Measurements from ENCODE around the gene ATP1A1. TPM values are rescaled to one million over a fixed set of nuclear protein-coding genes. Genes with fewer than 3 reads are reported as not detected.

The ATP1A1 gene
- total and polyA plus RNA-seq, 2 donors (not counting 3 experiments of a cell fraction or from before 2014, with no cell fraction given): 263 to 325 TPM

DNA sequence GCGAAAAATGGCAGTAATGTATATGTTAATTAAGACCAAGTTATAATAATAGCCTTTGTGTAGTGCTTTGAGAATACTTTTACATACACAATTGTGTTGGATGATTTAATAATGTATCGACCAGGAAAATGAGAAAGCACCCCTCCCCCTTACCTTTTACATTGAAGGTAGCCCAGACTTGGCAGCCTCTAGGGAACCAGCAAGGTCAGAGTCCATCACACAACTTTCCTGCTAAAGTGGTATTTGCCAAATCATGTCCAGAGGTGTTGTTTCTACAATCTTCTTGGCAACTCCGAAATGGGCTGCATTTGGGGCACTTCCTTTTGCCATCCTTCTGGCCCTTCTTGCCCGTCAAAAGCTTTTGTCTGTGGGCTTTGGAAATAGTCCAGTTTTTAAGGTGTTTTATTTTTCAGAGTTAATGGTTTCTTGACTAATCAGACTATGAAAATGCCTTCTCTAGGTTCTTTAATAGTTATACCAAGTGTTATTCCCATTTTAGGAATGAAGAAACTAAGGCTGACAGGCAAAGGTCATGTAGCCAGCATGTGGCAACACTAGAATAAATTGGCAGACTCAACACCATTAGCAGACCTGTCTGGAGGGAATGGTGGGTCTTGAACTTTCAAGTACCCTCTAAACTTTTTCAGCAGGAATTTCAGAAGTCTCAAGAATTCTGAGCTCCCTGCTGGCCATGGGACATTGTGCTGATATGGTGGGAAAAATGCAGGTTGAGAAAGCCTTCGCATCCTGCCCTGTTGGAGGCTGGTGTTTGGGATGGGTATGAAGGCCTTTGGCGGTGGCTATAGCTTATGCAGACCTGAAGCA, 6.8 kb downstream of the ATP1A1 start:
- intact Hi-C loops (cut with micrococcal nuclease): loop anchor here (2.0 to 5.0 kb wide), 4 partner anchors 19 to 1623 kb away; partner anchors contain the start of gene CSDE1
- BruUV-seq (replicated peaks): no TSS peak
- dilution Hi-C loops (cut with MboI; ENCODE audit: extremely low pct_ligation_motif_present, low sequenced_read_pairs): loop anchor here (25.0 kb wide), 1 partner anchor 107 kb away; no protein-coding TSS in a partner anchor
- Histone ChIP-seq H3K4me2 (ENCODE audit: insufficient read depth, low read length) (peak overlapping the region; percentile 48), H3K27ac (ENCODE audit: insufficient read depth, low read depth, low read length) (peak overlapping the region; percentile 13), H3K27me3 (ENCODE audit: control insufficient read depth in 2 of 2, insufficient read depth in 2 of 2, low read length in 2 of 2) (no peaks in the 10 kb centered on the region), H3K79me2 (ENCODE audit: control insufficient read depth, insufficient read depth, low read length) (peaks cover 92% of the 10 kb centered on the region), H2AFZ (ENCODE audit: low read depth, low read length) (no peak overlapping the region), H3K36me3 (ENCODE audit: control insufficient read depth in 2 of 2, extremely low read depth in 1 of 2, insufficient read depth in 2 of 2, low read length in 2 of 2) (peaks cover 3 to 7% of the 10 kb centered on the region in 2 experiments), H4K20me1 (replicated peaks; ENCODE audit: control insufficient read depth, extremely low read depth, insufficient read depth, low read length) (peaks cover 12% of the 10 kb centered on the region), H3K4me3 (replicated peaks in 1 of 3; ENCODE audit: insufficient read depth in 1 of 3, low read depth in 1 of 3, low read length in 3 of 3) (no peak overlapping the region), H3K9ac (replicated peaks; ENCODE audit: extremely low read depth, insufficient read depth, low read length) (no peak overlapping the region), H3K9me3 (replicated peaks; ENCODE audit: control insufficient read depth, insufficient read depth, low read length) (no peaks in the 10 kb centered on the region), H3K9me1 (replicated peaks; ENCODE audit: control insufficient read depth, extremely low read depth, insufficient read depth, low read length) (no peaks in the 10 kb centered on the region), H3K4me1 (ENCODE audit: control insufficient read depth, extremely low read depth, insufficient read depth, low read length) (peaks cover 65% of the 10 kb centered on the region)
- DNase-seq (ENCODE audit: low read depth, low spot score) (no peak), FAIRE-seq (no peak)
- ChIA-PET CTCF (interaction anchor here (1.1 to 5.5 kb wide), 4 partner anchors 8 to 119 kb away, joined by 3 to 38 read pairs (median 4); no protein-coding TSS in a partner anchor), POLR2A (no interaction called here)
- no peak for TF ChIP-seq MYC (IDR thresholded peaks at IDR 0.05; ENCODE audit: low read depth, low read length)
- TF ChIP-seq, protein P1, sequence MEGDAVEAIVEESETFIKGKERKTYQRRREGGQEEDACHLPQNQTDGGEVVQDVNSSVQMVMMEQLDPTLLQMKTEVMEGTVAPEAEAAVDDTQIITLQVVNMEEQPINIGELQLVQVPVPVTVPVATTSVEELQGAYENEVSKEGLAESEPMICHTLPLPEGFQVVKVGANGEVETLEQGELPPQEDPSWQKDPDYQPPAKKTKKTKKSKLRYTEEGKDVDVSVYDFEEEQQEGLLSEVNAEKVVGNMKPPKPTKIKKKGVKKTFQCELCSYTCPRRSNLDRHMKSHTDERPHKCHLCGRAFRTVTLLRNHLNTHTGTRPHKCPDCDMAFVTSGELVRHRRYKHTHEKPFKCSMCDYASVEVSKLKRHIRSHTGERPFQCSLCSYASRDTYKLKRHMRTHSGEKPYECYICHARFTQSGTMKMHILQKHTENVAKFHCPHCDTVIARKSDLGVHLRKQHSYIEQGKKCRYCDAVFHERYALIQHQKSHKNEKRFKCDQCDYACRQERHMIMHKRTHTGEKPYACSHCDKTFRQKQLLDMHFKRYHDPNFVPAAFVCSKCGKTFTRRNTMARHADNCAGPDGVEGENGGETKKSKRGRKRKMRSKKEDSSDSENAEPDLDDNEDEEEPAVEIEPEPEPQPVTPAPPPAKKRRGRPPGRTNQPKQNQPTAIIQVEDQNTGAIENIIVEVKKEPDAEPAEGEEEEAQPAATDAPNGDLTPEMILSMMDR (IDR thresholded peaks at IDR 0.05; ENCODE audit: extremely low read depth in 1 of 2, insufficient read depth in 1 of 2, low read depth in 1 of 2, low read length in 2 of 2): no peak
- TF ChIP-seq, protein P2, sequence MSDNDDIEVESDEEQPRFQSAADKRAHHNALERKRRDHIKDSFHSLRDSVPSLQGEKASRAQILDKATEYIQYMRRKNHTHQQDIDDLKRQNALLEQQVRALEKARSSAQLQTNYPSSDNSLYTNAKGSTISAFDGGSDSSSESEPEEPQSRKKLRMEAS (IDR thresholded peaks at IDR 0.05; ENCODE audit: insufficient read depth, insufficient read length): no peak
